ENCODE measurements around the gene ADSS1. TPM values are rescaled to one million over a fixed set of nuclear protein-coding genes. Genes with fewer than 3 reads are reported as not detected.

Gene ADSS1
- total and polyA plus RNA-seq, 4 donors = 1.8 to 18.8 (median 12.2) TPM

DNA sequence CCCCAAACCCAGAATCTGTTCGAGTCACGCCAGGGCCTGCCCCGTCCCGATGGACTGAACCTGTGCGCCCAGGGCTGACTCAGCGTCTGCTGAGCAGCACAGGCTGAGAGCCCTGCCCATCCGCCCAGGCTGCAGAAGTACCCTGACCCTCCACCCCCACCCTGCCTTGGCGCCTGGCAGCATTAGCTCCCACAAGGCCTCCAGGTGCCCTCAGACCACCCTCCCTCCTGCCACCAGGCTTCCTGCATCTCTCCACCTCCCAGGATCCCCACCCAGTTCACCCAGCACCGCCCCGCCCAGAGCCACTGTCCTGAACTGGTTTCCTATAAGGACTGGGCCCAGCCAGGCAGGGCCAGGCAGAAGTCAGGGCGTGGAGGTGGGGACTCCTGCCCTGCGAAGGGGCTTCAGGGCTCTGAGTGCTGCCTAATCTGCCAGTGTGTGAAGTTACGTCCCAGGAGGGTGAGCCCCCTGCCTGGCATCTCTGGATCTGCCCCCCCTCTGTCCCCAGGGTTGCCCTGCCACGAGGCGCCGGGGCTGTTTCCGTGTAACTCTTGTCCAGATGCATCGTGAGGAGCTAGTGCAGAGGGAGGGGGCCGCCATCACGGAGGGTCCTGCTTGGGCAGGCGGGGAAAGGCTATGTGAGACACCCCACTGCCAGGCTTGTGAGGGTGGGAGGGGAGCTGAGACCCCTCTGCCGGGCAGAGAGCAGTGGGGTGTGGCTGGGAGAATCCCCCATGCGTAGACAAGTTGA is 9.1 kb downstream of the ADSS1 start:
- DNase-seq (ENCODE audit: low spot score) = no peak
- peak overlapping the region; percentile 99 to 100 for H3K27ac ChIP-seq (ENCODE audit: low read depth in 1 of 2, low read length in 2 of 2)
- TF ChIP-seq, protein P1, sequence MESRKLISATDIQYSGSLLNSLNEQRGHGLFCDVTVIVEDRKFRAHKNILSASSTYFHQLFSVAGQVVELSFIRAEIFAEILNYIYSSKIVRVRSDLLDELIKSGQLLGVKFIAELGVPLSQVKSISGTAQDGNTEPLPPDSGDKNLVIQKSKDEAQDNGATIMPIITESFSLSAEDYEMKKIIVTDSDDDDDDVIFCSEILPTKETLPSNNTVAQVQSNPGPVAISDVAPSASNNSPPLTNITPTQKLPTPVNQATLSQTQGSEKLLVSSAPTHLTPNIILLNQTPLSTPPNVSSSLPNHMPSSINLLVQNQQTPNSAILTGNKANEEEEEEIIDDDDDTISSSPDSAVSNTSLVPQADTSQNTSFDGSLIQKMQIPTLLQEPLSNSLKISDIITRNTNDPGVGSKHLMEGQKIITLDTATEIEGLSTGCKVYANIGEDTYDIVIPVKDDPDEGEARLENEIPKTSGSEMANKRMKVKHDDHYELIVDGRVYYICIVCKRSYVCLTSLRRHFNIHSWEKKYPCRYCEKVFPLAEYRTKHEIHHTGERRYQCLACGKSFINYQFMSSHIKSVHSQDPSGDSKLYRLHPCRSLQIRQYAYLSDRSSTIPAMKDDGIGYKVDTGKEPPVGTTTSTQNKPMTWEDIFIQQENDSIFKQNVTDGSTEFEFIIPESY (IDR thresholded peaks at IDR 0.05) = no peak
- TF ChIP-seq GABPA (IDR thresholded peaks at IDR 0.05 in 1 of 2, conservative IDR thresholded peaks at IDR 0.05 in 1 of 2) = no peak
- no peak for TF ChIP-seq YY1 (IDR thresholded peaks at IDR 0.05)
- TF ChIP-seq SP1 (IDR thresholded peaks at IDR 0.05) = no peak
- TF ChIP-seq MAX (IDR thresholded peaks at IDR 0.05) = no peak
- WGBS = 74% methylated on average over 23 of the region's 23 CpGs
- H3K9me3 ChIP-seq (ENCODE audit: control insufficient read depth in 4 of 4, low read length in 3 of 4) = no peaks in the 10 kb centered on the region
- no peaks in the 10 kb centered on the region for H3K36me3 ChIP-seq (ENCODE audit: control insufficient read depth in 4 of 4, insufficient read depth in 3 of 4, low read depth in 1 of 4, low read length in 3 of 4)
- no peaks in the 10 kb centered on the region for H3K27me3 ChIP-seq (ENCODE audit: control insufficient read depth in 4 of 4, insufficient read depth in 4 of 4, low read length in 3 of 4)
- no peak overlapping the region for H3K9ac ChIP-seq (ENCODE audit: low read depth in 1 of 2, low read length in 2 of 2)
- peaks cover 19 to 70% (median 55%) of the 10 kb centered on the region in 4 donors for H3K4me1 ChIP-seq (ENCODE audit: control insufficient read depth in 4 of 4, insufficient read depth in 4 of 4, low read length in 3 of 4)
- no peak overlapping the region for H3K4me3 ChIP-seq (ENCODE audit: low read depth in 1 of 3, low read length in 3 of 3)

DNA sequence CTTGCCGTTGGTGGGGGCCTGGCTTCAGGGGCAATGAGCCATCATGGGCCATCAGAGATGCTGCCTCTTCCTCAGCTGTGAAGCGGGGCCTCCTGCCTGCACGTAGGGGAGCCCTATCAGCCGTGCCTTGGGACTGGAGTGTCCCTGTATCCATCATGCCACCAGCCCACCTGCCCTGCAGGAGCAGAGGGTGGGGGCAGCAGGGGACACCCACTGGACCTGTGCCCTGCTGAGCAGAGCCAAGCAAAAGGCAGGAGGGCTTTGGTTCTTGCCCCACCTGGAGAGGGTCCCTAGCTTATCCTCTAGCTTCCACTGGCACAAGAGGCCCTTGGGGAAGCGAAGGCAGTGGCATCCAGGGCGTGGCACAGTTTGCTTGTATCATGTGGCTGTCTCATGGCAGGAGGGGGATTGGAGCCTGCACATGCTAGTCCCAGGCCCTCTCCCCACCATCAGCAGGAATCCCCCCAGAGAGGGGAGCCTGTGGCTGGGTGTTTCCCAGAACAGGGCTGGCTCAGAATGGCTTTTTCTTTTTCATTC is 10.1 kb downstream of the ADSS1 start:
- no peaks in the 10 kb centered on the region for H3K36me3 ChIP-seq (ENCODE audit: control insufficient read depth in 4 of 4, insufficient read depth in 3 of 4, low read depth in 1 of 4, low read length in 3 of 4)
- 96% methylated on average over 6 of the region's 6 CpGs for WGBS
- H3K4me1 ChIP-seq (ENCODE audit: control insufficient read depth in 4 of 4, insufficient read depth in 4 of 4, low read length in 3 of 4) = peaks cover 19 to 65% (median 54%) of the 10 kb centered on the region in 4 donors
- H3K9ac ChIP-seq (ENCODE audit: low read depth in 1 of 2, low read length in 2 of 2) = peak overlapping the region in 1 of 2 donors; percentile 7
- no peaks in the 10 kb centered on the region for H3K27me3 ChIP-seq (ENCODE audit: control insufficient read depth in 4 of 4, insufficient read depth in 4 of 4, low read length in 3 of 4)
- no peak for DNase-seq (ENCODE audit: low spot score)
- TF ChIP-seq GABPA (IDR thresholded peaks at IDR 0.05 in 1 of 2, conservative IDR thresholded peaks at IDR 0.05 in 1 of 2) = no peak
- TF ChIP-seq MAX (IDR thresholded peaks at IDR 0.05) = no peak
- no peak for TF ChIP-seq RXRA (IDR thresholded peaks at IDR 0.05)
- TF ChIP-seq YY1 (IDR thresholded peaks at IDR 0.05) = no peak
- TF ChIP-seq NR2F2 (IDR thresholded peaks at IDR 0.05) = no peak
- TF ChIP-seq, protein P2, sequence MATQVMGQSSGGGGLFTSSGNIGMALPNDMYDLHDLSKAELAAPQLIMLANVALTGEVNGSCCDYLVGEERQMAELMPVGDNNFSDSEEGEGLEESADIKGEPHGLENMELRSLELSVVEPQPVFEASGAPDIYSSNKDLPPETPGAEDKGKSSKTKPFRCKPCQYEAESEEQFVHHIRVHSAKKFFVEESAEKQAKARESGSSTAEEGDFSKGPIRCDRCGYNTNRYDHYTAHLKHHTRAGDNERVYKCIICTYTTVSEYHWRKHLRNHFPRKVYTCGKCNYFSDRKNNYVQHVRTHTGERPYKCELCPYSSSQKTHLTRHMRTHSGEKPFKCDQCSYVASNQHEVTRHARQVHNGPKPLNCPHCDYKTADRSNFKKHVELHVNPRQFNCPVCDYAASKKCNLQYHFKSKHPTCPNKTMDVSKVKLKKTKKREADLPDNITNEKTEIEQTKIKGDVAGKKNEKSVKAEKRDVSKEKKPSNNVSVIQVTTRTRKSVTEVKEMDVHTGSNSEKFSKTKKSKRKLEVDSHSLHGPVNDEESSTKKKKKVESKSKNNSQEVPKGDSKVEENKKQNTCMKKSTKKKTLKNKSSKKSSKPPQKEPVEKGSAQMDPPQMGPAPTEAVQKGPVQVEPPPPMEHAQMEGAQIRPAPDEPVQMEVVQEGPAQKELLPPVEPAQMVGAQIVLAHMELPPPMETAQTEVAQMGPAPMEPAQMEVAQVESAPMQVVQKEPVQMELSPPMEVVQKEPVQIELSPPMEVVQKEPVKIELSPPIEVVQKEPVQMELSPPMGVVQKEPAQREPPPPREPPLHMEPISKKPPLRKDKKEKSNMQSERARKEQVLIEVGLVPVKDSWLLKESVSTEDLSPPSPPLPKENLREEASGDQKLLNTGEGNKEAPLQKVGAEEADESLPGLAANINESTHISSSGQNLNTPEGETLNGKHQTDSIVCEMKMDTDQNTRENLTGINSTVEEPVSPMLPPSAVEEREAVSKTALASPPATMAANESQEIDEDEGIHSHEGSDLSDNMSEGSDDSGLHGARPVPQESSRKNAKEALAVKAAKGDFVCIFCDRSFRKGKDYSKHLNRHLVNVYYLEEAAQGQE (IDR thresholded peaks at IDR 0.05) = no peak
- TF ChIP-seq HNF4A (conservative IDR thresholded peaks at IDR 0.05) = no peak
- TF ChIP-seq SP1 (IDR thresholded peaks at IDR 0.05) = no peak
- TF ChIP-seq EGR1 (IDR thresholded peaks at IDR 0.05; ENCODE audit: low read depth in 2 of 2) = no peak
- TF ChIP-seq JUND (IDR thresholded peaks at IDR 0.05) = no peak
- TF ChIP-seq FOXA2 (IDR thresholded peaks at IDR 0.05) = no peak
- TF ChIP-seq HNF4G (IDR thresholded peaks at IDR 0.05) = no peak
- TF ChIP-seq RAD21 (IDR thresholded peaks at IDR 0.05) = no peak
- H3K27ac ChIP-seq (ENCODE audit: low read depth in 1 of 2, low read length in 2 of 2) = peak overlapping the region; percentile 99 to 100
- no peaks in the 10 kb centered on the region for H3K9me3 ChIP-seq (ENCODE audit: control insufficient read depth in 4 of 4, low read length in 3 of 4)
- no peak overlapping the region for H3K4me3 ChIP-seq (ENCODE audit: low read depth in 1 of 3, low read length in 3 of 3)
